NCI-H1694 treated with DMSO at 0.1 percent for 48 hours (cell line): ENCODE results near the gene LRRC52.
"Not testable (repeated sequence)": the region's sequence is repeated elsewhere in the genome, so short reads cannot be mapped to it uniquely, and the experiment has no call there.

Experiments
- DNase-seq: peaks from one replicate; lab custom pipeline; 2025; lab: John Stamatoyannopoulos, UW

The LRRC52 gene

DNA sequence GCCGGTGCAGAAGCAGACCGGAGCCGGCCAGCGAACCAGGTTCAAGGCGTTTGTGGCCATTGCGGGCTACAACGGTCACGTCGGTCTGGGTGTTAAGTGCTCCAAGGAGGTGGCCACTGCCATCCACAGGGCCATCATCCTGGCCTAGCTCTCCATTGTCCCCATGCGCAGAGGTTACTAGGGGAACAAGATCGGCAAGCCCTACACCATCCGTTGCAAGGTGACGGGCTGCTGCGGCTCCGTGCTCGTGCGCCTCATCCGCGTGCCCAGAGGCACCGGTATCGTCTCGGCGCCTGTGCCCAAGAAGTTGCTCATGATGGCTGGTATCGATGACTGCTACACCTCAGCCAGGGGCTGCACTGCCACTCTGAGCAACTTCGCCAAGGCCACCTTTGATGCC lies 38.1 kb downstream of the LRRC52 start:
- DNase-seq: no peak

DNA sequence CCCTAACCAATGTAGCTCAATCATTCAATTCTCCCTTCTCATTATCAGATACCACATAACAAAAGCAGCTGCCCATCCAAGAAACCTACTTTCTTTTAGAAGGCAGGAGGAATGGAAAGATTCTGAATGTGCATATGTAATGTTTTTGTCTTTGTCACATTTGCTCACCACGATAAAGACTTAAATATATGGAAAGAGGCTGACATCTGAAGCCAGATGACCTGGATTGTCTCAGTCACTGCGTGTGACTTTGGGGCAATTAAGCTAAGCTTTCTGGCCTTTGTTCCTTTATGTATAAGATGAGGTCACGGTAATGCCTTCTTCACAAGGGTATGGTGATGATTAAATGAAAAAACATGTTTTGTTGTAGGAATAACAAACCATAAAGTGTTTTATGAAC lies 42.6 kb downstream of the LRRC52 start:
- no peak for DNase-seq

DNA sequence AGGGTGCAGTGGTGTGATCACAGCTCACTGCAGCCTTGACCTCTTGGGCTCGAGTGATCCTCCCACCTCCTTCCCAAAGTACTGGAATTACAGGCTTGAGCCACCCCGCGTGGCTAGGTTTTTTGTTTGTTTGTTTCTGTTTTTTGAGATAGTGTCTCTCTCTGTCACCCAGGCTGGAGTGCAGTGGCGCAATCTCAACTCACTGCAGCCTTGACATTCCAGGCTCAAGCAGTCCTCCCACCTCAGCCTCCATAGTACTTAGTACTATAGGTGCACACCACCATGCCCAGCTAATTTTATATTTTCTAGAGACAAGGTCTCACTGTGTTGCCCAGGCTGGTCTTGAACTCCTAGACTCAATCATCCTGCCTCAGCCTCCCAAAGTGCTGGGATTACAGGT lies 47.6 kb downstream of the LRRC52 start:
- DNase-seq: not testable (repeated sequence)

DNA sequence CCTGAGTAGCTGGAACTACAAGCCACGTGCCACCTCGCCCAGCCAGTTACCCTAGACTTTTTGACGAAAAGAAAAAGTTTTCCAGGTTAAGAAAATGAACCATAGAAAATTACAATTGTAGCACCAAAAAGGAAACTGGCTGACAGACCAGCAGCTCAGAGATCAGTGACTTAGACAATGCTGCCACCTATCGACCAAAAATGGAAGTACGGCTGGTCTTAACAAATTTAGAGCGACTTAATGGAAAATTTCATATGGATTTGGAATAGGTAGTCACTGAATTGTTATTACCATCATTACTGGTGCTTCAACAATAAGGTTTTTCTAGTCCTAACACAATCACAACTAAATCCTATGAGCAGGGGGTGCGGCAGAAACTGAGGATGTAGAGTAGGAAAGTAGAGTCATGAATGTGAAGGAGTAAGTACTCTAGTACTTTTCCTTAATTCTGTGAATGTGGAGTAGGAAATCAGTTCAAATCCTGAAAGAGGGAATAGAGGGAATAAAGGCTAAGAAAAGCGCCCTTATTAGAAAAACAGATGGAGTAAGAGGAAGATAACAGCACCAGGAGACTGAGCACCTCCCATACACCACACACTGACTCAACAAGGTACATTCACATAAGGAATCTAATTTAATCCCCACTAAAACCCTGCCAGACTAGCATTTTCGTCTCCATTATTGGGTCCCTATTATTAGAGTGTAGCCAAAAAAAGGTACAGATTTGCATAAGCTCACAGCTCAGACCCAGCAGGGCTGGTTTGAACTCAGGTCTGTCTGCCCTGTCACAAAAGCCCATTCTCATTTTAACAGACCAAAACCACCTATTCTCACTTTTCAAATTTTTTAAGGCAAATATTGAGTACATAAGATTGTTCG lies 49.4 kb downstream of the LRRC52 start:
- DNase-seq: peak; percentile 81

DNA sequence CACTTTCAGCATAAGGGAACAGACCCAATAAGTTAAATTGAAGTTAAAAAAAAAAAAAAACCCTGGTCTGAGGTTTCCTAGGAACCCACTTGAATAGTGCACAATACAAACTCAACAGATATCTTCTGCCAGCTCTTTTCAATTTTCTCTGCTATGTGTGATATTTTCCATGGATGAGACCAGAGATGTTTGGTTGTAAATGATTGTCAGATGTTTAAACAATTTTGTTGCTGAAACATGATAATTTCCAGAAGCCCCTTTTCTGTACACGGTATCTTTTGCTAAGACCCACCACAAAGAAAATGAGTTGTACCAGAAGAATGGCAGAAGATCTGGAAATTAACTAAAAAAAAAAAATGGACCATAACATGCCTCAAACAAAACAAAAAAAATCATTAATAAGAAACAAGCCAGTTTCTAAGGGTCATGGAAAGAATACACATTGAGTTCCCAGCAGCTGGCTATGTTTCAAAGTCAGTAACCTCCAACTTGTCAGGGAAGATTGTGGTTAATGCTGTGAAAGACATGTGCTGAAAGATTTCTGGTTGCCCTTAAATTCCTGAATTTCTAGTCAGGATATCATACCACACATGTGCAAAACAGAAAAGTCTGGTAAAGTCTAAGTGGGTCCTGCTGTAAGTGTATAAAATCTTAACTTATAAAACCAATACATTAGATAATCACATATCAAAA lies 51.6 kb downstream of the LRRC52 start:
- no peak for DNase-seq

DNA sequence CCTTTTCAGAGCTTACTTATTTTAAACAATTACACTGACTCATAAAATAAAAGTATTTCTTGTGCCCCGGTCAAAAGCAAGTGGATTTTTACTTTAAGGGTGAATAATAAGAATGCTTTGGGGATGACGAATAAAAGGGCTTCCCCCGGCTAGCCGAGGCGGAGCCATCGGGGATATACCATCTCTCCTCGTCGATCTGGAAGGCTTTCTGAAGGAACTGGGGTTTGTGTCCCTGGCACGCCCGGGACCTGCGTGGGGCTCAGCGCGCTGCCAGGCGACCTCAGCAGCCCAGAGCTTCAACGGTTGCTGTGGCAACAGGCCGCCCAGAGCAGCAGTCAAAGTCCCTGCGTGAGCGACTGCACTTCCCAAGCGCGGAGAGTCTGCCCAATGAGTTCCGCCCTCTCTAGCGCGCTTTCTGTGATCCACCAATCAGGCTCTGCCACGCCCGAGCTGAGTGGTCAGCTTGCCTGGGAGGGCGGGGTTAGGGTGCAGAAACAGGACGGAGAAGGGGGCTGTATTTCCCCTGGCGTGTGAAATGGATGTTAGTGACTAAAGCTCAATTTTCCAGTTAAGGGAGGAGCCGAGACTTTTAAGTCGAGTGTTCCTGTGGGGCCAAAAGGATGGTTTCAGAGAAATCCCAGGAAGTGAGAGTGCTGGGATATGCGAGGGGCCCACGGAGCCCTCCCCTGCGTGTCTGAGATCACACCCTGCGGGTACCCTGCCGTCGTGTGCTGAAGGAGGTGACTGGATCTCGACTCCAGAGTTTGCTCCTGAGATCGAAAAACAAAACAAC lies 54.3 kb downstream of the LRRC52 start:
- DNase-seq: peak; percentile 93

DNA sequence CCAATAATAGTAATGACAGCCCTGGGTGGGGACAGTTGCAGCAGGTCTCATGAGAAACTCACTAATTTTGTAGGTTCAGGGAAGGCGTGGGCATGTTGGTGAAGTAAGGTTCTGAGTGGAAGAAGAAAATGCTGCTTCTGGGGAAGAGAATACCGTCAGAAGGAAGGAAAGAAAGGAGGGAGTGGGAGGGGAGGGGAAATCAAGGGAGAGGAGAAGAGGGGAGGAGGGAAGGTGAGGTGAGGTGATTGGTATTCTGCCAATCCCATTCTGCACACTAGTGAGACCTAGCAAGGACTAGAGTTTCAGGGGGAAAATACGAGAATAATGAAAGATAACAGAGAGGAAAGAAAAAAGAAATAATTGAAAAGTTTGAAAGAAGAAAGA lies 54.9 kb downstream of the LRRC52 start:
- DNase-seq: no peak

DNA sequence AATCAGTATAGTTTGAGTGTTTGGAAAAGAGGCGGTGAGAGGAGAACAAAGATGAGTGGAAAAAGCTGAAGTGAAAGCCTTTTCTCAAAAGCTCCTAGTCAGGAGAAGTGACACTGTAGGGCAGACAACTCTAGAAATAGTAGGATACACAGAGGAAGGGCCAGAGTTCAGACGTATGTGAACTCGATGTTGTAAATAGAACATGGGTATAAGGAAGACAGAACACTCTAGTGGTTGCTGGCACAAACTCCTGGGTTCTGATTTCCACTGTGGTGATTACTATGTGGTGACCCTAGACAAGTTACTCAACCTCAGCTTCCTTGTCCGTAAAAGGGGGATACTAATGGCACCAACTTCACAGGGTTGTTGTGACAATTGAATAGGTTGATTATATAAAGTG lies 57.0 kb downstream of the LRRC52 start:
- no peak for DNase-seq

DNA sequence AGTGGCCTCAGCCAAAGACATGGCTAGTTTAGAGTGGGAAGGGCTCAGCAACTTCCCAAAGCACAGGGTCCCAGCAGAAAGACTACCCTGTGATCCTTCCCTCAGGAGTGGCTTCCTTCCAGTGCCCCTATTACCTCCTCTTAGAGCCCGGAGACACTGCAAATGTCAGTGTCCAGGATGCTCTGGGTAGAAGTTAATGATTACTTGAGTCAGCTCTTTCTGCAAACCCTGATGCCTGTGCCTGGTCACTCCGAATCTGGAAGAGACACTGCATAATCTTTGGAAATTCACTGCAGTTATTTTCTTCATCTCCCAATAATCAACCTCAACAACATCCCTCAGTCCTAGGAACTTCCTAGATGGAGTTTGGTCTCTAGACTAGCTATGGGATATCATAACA lies 60.0 kb downstream of the LRRC52 start:
- DNase-seq: no peak

DNA sequence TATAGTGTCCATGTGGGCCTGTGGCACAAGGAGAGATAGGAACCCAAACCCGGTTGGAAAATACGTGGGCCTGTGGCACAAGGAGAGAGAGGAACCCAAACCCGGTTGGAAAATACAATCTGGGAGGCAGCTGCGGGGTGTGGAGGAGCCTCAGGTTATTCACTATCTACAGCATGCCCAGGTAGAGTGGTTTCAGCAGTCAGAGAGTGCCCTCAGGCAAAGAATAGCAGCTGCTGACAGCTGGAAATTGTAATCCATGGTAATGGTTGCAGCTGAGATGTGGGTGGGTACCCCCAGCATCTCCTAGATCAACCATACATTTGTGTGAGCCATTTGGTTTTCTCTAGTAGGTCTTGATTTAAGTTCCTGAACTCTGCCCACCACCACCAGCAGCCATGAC lies 61.4 kb downstream of the LRRC52 start:
- no peak for DNase-seq

DNA sequence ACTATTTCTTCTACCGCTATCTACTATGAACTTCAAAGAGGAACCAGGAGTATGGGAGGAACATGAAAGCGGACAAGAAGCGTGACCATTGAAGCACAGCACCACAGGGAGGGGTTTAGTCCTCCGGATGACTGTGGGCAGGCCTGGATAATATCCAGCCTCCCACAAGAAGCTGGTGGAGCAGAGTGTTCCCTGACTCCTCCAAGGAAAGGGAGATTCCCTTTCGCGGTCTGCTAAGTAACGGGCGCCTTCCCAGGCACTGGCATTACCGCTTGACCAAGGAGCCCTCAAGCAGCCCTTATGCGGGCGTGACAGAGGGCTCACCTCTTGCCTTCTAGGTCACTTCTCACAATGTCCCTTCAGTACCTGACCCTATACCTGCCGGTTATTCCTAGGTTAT lies 62.9 kb downstream of the LRRC52 start:
- not testable (repeated sequence) for DNase-seq

DNA sequence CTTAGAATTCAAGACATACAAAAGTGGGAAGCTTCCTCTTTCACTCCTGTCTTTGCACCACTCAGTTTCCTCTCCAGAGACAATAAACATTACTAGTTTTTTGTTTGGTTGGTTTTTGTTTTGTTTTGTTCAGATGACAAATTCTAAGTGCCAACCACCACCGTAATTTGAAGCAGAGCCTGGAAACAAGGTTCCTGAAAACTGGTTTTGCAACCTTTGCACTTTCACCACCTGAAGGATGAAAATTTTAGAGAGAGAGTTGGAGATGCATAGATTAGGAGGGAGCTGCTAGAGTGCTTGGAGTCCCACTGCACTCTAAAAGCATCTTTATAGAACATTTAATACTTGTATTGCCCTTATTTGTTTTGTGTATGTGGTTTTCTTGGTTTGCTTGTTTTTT lies 67.1 kb downstream of the LRRC52 start:
- no peak for DNase-seq

DNA sequence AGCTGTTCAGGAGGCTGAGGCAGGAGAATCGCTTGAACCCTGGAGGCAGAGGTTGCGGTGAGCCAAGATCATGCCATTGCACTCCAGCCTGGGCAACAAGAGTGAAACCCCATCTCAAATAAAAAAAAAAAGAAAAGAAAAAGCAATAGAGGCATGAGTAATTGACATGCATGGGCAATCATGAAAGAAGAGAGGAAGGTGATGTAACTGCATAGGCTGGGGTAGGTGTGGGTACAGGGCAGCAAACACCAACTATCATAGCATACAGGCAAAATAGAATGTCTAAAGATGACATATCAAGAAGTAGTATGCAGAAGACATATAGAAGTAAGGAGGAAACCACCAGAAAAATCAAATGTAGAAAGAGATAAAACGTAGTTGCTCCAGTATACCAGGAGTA lies 68.3 kb downstream of the LRRC52 start:
- no peak for DNase-seq
